ENCODE data around the gene SCN4B. TPM values are rescaled to one million over a fixed set of nuclear protein-coding genes. Genes with fewer than 3 reads are reported as not detected.

The SCN4B gene
- total and polyA plus RNA-seq, 10 of the 15 experiments (the other 5 are each of a cell fraction or from before 2014, with no cell fraction given): 0.01 to 0.49 (median 0.04) TPM; not detected in 5

DNA sequence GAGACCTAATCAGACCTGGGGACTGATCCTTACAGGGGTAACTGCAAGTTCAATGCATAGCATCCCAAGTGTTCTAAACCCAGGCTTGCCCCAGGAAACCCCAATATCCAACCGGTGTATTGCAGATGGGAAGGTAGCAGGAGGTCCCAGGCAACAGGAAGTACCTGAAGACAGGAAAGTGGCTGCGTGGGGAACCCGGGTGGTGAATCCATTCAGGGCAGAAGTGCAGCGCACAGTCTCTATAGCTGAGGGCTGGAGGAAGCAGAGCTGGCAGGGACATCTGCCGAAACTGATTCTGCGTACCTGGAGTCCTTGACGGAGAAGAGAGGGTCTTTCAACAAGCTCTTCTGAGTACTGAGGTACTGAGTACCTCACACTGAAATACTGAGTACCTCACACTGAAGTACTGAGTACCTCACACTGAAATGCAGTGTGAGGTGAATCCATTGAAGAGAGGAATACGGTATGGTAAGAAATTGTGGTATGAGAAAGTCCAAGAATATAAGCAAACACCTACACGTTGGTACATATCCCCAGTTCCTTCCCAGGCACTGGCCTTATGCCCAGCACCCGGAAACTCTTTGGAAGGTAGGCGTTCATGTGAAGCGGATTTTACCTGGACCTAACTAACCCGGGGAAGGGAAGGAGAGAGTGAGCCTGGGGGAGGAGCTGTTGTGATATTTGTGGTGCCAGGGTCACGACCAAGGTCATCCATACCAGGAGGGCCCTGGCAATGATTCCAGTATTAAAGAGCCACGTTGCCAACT, 20.1 kb downstream of the SCN4B start (continued):
- no peak for TF ChIP-seq TCF7 (IDR thresholded peaks at IDR 0.05; ENCODE audit: borderline replicate concordance)
- no peak for TF ChIP-seq PRDM15 (CRISPR knock-in tag; IDR thresholded peaks at IDR 0.05)

GRCh38 chr11:118129471-118130172, 23.0 kb downstream of the SCN4B start:
- DNase-seq (ENCODE audit: low read depth, low spot score): no peak
- Histone ChIP-seq H4K20me1 (ENCODE audit: control insufficient read depth, insufficient read depth) (no peaks in the 10 kb centered on the region), H3K4me3 (no peak overlapping the region), H3K79me2 (ENCODE audit: control insufficient read depth, insufficient read depth, low read length) (no peaks in the 10 kb centered on the region), H3K4me1 (ENCODE audit: control insufficient read depth, insufficient read depth, low read length) (no peaks in the 10 kb centered on the region), H3K4me2 (ENCODE audit: control insufficient read depth, insufficient read depth) (no peak overlapping the region), H3K27me3 (replicated peaks in 1 of 2; ENCODE audit: control insufficient read depth in 2 of 2, insufficient read depth in 2 of 2, low read length in 1 of 2) (peaks cover 0 to 3% of the 10 kb centered on the region in 2 experiments; a peak in 3 of 4 replicates), H3K27ac (ENCODE audit: control insufficient read depth, insufficient read depth) (no peak overlapping the region), H3K36me3 (ENCODE audit: control insufficient read depth in 2 of 2, insufficient read depth in 2 of 2, low read length in 1 of 2) (no peaks in the 10 kb centered on the region), H3K9me3 (replicated peaks; ENCODE audit: control insufficient read depth, insufficient read depth, low read length) (no peaks in the 10 kb centered on the region), H3K9ac (ENCODE audit: control insufficient read depth, insufficient read depth, low read length) (no peak overlapping the region), H2AFZ (ENCODE audit: control insufficient read depth, low read depth, low read length) (no peak overlapping the region)
- POLR2A ChIA-PET: interaction anchor here (0.7 kb wide), 1 partner anchor 449 kb away, joined by 5 read pairs; no protein-coding TSS in a partner anchor
- RAD21 ChIA-PET (ENCODE audit: unreplicated experiment): no interaction called here
- CTCF ChIA-PET: interaction anchor here (1.0 kb wide), 1 partner anchor 50 kb away, joined by 3 read pairs; no protein-coding TSS in a partner anchor
- SMC1A ChIA-PET (ENCODE audit: uncharacterized antibody, unreplicated experiment): interaction anchor here (1.6 kb wide), 1 partner anchor 47 kb away, joined by 3 read pairs; no protein-coding TSS in a partner anchor
- no peak for FAIRE-seq
- 13% methylated on average over 5 of the region's 6 CpGs for WGBS (ENCODE audit: insufficient coverage, insufficient replicate concordance, low lambda C conversion rate, missing lambda C conversion rate)
- no TSS peak for BruUV-seq (replicated peaks)
- intact Hi-C loops (cut with micrococcal nuclease; ENCODE audit: unreplicated experiment): no loop called here
- in situ Hi-C loops (cut with MboI): no loop called here
- ATAC-seq: no peak
- TF ChIP-seq STAT1 (conservative IDR thresholded peaks at IDR 0.05): no peak
- TF ChIP-seq GABPA (IDR thresholded peaks at IDR 0.05; ENCODE audit: low read depth): no peak
- TF ChIP-seq, protein P1, sequence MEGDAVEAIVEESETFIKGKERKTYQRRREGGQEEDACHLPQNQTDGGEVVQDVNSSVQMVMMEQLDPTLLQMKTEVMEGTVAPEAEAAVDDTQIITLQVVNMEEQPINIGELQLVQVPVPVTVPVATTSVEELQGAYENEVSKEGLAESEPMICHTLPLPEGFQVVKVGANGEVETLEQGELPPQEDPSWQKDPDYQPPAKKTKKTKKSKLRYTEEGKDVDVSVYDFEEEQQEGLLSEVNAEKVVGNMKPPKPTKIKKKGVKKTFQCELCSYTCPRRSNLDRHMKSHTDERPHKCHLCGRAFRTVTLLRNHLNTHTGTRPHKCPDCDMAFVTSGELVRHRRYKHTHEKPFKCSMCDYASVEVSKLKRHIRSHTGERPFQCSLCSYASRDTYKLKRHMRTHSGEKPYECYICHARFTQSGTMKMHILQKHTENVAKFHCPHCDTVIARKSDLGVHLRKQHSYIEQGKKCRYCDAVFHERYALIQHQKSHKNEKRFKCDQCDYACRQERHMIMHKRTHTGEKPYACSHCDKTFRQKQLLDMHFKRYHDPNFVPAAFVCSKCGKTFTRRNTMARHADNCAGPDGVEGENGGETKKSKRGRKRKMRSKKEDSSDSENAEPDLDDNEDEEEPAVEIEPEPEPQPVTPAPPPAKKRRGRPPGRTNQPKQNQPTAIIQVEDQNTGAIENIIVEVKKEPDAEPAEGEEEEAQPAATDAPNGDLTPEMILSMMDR (IDR thresholded peaks at IDR 0.05 in 2 of 3, conservative IDR thresholded peaks at IDR 0.05 in 1 of 3; ENCODE audit: control insufficient read depth in 2 of 3, extremely low read depth in 1 of 3, insufficient read depth in 1 of 3, low read depth in 3 of 3, low read length in 3 of 3): no peak
- TF ChIP-seq SUPT20H (IDR thresholded peaks at IDR 0.05; ENCODE audit: borderline replicate concordance, control insufficient read depth, low read depth, low read length): no peak
- no peak for TF ChIP-seq CEBPB (IDR thresholded peaks at IDR 0.05; ENCODE audit: borderline replicate concordance in 1 of 2, low read depth in 2 of 2, low read length in 2 of 2)
- no peak for TF ChIP-seq ZNF384 (IDR thresholded peaks at IDR 0.05; ENCODE audit: borderline replicate concordance, low read depth, low read length)
- no peak for TF ChIP-seq NR2C2 (IDR thresholded peaks at IDR 0.05; ENCODE audit: borderline replicate concordance, control insufficient read depth, insufficient read length, low read depth)
- TF ChIP-seq, protein P2, sequence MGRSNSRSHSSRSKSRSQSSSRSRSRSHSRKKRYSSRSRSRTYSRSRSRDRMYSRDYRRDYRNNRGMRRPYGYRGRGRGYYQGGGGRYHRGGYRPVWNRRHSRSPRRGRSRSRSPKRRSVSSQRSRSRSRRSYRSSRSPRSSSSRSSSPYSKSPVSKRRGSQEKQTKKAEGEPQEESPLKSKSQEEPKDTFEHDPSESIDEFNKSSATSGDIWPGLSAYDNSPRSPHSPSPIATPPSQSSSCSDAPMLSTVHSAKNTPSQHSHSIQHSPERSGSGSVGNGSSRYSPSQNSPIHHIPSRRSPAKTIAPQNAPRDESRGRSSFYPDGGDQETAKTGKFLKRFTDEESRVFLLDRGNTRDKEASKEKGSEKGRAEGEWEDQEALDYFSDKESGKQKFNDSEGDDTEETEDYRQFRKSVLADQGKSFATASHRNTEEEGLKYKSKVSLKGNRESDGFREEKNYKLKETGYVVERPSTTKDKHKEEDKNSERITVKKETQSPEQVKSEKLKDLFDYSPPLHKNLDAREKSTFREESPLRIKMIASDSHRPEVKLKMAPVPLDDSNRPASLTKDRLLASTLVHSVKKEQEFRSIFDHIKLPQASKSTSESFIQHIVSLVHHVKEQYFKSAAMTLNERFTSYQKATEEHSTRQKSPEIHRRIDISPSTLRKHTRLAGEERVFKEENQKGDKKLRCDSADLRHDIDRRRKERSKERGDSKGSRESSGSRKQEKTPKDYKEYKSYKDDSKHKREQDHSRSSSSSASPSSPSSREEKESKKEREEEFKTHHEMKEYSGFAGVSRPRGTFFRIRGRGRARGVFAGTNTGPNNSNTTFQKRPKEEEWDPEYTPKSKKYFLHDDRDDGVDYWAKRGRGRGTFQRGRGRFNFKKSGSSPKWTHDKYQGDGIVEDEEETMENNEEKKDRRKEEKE (IDR thresholded peaks at IDR 0.05): no peak
- no peak for TF ChIP-seq IRF4 (IDR thresholded peaks at IDR 0.05; ENCODE audit: low read depth, low read length)

All from GM12878 (cell line).